Measurements from ENCODE around the gene SIGLEC6.

- no peak for TF ChIP-seq CTCF (IDR thresholded peaks at IDR 0.05 in 2 of 3, conservative IDR thresholded peaks at IDR 0.05 in 1 of 3; ENCODE audit: borderline replicate concordance in 1 of 3, insufficient read depth in 1 of 3, low read depth in 2 of 3, low read length in 2 of 3)
- no peak for TF ChIP-seq YY1 (IDR thresholded peaks at IDR 0.05; ENCODE audit: extremely low read depth, insufficient replicate concordance, low read depth, low read length)
- TF ChIP-seq ZBTB33 (IDR thresholded peaks at IDR 0.05; ENCODE audit: extremely low read depth, insufficient replicate concordance, low read length) = no peak
- no peak for TF ChIP-seq EZH2 (IDR thresholded peaks at IDR 0.05)
- no peak for TF ChIP-seq EZH2phosphoT487 (IDR thresholded peaks at IDR 0.05; ENCODE audit: borderline replicate concordance)
- TF ChIP-seq JUND (IDR thresholded peaks at IDR 0.05) = no peak
- TF ChIP-seq ATF3 (IDR thresholded peaks at IDR 0.05) = no peak
- TF ChIP-seq REST (IDR thresholded peaks at IDR 0.05; ENCODE audit: low read depth) = no peak
- TF ChIP-seq ZFX (IDR thresholded peaks at IDR 0.05) = no peak
- TF ChIP-seq POLR2AphosphoS5 (IDR thresholded peaks at IDR 0.05; ENCODE audit: low read depth, low read length) = no peak
- no peak for TF ChIP-seq POLR2A (IDR thresholded peaks at IDR 0.05; ENCODE audit: borderline replicate concordance, extremely low read depth, insufficient read depth, insufficient read length)
Measured at GRCh38 chr19:51559240-51559639, 27.8 kb upstream of the SIGLEC6 start.

All from HCT116 (cell line).